K562 (cell line): ENCODE data around the gene PTPRC. TPM values are rescaled to one million over a fixed set of nuclear protein-coding genes. Genes with fewer than 3 reads are reported as not detected.

Experiments
- BACH1 ChIP-seq: fragments of 200-800 bp; sonication (Bioruptor generic); IDR thresholded peaks from 2 replicates; pipeline ENCODE4 v1.6.1; 2016; ENCODE audit warnings: missing genetic modification characterization, missing compliant biosample characterization
- C11orf30 ChIP-seq: fragments of 450-650 bp; IDR thresholded peaks from 2 replicates; pipeline ENCODE4 v1.6.1; 2016; ENCODE audit warnings: low read depth, mild to moderate bottlenecking
- CAMTA2 ChIP-seq: fragments of 250-450 bp; sonication (Bioruptor Pico); conservative IDR thresholded peaks from 2 replicates; pipeline ENCODE4 v1.5.1; 2022
- DNMT1 ChIP-seq: fragments of 450-650 bp; IDR thresholded peaks from 2 replicates; pipeline ENCODE4 v1.6.1; 2016; ENCODE audit warnings: antibody characterized with exemption, mild to moderate bottlenecking
- FUS ChIP-seq: fragments of 200-400 bp; formaldehyde crosslinking; optimal IDR thresholded peaks from 2 replicates; pipeline ENCODE3; 2017; ENCODE audit warnings: low read depth, low read length
- GATAD2A ChIP-seq: fragments of 450-650 bp; IDR thresholded peaks from 2 replicates; pipeline ENCODE4 v1.6.1; 2017
- MAFG ChIP-seq: fragments of 450-650 bp; conservative IDR thresholded peaks from 2 replicates; pipeline ENCODE4 v1.6.1; 2016; ENCODE audit warnings: missing genetic modification characterization, missing compliant biosample characterization
- MEF2A ChIP-seq: IDR thresholded peaks from 2 replicates; pipeline ENCODE4 v1.6.1; 2011; ENCODE audit warnings: low read depth, mild to moderate bottlenecking, low read length, moderate library complexity; ENCODE audit not compliant: control insufficient read depth
- MTA3 ChIP-seq: fragments of 450-650 bp; formaldehyde crosslinking; IDR thresholded peaks from 2 replicates; pipeline ENCODE4 v1.6.1; 2017; ENCODE audit warnings: mild to moderate bottlenecking, borderline replicate concordance
- NCOA1 ChIP-seq: fragments of 450-650 bp; IDR thresholded peaks from 2 replicates; pipeline ENCODE4 v1.6.1; 2016; ENCODE audit warnings: low read depth
- NFE2L1 ChIP-seq: fragments of 450-650 bp; IDR thresholded peaks from 2 replicates; pipeline ENCODE4 v1.6.1; 2016; ENCODE audit warnings: missing genetic modification characterization, low read depth, mild to moderate bottlenecking, missing compliant biosample characterization, moderate library complexity, borderline replicate concordance
- NR3C1 ChIP-seq: sonication (generic); formaldehyde crosslinking; IDR thresholded peaks from 2 replicates; pipeline ENCODE4 v1.8.1; 2022; ENCODE audit warnings: missing genetic modification reagents
- SRSF9 ChIP-seq: fragments of 200-400 bp; formaldehyde crosslinking; IDR thresholded peaks from 2 replicates; pipeline ENCODE4 v1.6.1; 2017; ENCODE audit warnings: low read depth, low read length, borderline replicate concordance
- TAF15 ChIP-seq: fragments of 200-400 bp; formaldehyde crosslinking; IDR thresholded peaks from 2 replicates; pipeline ENCODE4 v1.6.1; 2017; ENCODE audit warnings: mild to moderate bottlenecking, low read depth, low read length, moderate library complexity
- ZNF316 ChIP-seq: fragments of 450-650 bp; IDR thresholded peaks from 2 replicates; pipeline ENCODE4 v1.6.1; 2016
- ZNF431 ChIP-seq: sonication (generic); formaldehyde crosslinking; IDR thresholded peaks from 2 replicates; pipeline ENCODE4 v1.8.0; 2022; ENCODE audit warnings: mild to moderate bottlenecking, missing genetic modification reagents
- ZNF644 ChIP-seq: fragments of 200-800 bp; sonication (Bioruptor generic); IDR thresholded peaks from 2 replicates; pipeline ENCODE4 v1.6.1; 2016; ENCODE audit warnings: low read depth, missing genetic modification characterization, missing compliant biosample characterization
- polyA plus RNA-seq, 8 experiments: library from polyadenylated mRNA; depleted of rRNA in 4 of 8; stranded (reverse) in 5 of 8; unstranded in 3 of 8; fragments of >200 nt; fragmentation: Nextera tagmentation in 2 of 8; fragmentation: Illumina TruSeq in 1 of 8; extraction: Ambion mirVana in 2 of 8; extraction: Trizol in 1 of 8; gene quantifications; 2 replicates each; pipeline versions ENCODE4 v1.2.1 to v1.2.3, GENCODE V29; 2011 to 2014; ENCODE audit warnings: inconsistent platforms in 1 of 8, missing spikeins in 1 of 8
- total RNA-seq, 7 experiments: library from RNA; depleted of rRNA in 6 of 7; stranded (reverse); fragments of >200 nt in 6 of 7; fragmentation: Illumina TruSeq in 2 of 7; extraction: Trizol in 2 of 7; gene quantifications; 2 replicates each; pipeline versions ENCODE4 v1.2.1 to v1.2.3, GENCODE V29; 2011 to 2021; ENCODE audit warnings: low replicate concordance in 1 of 7
- TF ChIP-seq, protein P1 (sequence below): fragments of 450-650 bp; IDR thresholded peaks from 2 replicates; pipeline ENCODE4 v1.6.1; 2016; ENCODE audit warnings: mild to moderate bottlenecking
- TF ChIP-seq, protein P2 (sequence below), 2 experiments: fragments of 150-350 bp in 1 of 2; IDR thresholded peaks; 2 replicates each; pipeline ENCODE4 v1.6.1; 2012 to 2016; ENCODE audit warnings: low read depth in 2 of 2, low read length in 2 of 2, mild to moderate bottlenecking in 1 of 2, moderate library complexity in 1 of 2
- TF ChIP-seq, protein P3 (sequence below): fragments of 450-650 bp; IDR thresholded peaks from 2 replicates; pipeline ENCODE4 v1.7.1; 2018; ENCODE audit warnings: mild to moderate bottlenecking, low read depth; ENCODE audit not compliant: partially characterized antibody
- TF ChIP-seq, protein P4 (sequence below): fragments of 450-650 bp; conservative IDR thresholded peaks from 2 replicates; pipeline ENCODE4 v1.6.1; 2016; ENCODE audit warnings: missing genetic modification characterization, low read depth, mild to moderate bottlenecking, missing compliant biosample characterization, moderate library complexity

The PTPRC gene
- total and polyA plus RNA-seq, 9 of the 15 experiments (the other 6 are each of a cell fraction or from before 2014, with no cell fraction given), result 7.1 to 107 (median 62.9) TPM

DNA sequence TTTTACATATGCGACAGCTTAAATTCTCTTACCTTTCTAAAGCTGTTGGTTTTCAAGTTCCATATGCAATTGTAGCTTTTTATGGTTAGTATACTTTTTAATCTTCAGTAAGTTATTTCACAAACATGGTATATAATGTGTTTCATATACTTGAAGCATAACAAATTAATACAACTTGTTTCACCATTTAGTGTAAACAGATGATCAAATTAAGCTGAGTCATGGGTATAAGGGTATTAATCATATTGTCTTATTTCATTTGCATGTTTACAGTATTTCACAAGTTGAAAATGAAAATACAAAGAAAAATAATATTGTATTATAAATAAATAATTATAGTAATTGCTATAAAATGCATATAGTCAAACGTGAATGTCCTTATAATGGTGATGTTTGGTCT, 92.1 kb downstream of the PTPRC start (continued):
- TF ChIP-seq, protein P1, sequence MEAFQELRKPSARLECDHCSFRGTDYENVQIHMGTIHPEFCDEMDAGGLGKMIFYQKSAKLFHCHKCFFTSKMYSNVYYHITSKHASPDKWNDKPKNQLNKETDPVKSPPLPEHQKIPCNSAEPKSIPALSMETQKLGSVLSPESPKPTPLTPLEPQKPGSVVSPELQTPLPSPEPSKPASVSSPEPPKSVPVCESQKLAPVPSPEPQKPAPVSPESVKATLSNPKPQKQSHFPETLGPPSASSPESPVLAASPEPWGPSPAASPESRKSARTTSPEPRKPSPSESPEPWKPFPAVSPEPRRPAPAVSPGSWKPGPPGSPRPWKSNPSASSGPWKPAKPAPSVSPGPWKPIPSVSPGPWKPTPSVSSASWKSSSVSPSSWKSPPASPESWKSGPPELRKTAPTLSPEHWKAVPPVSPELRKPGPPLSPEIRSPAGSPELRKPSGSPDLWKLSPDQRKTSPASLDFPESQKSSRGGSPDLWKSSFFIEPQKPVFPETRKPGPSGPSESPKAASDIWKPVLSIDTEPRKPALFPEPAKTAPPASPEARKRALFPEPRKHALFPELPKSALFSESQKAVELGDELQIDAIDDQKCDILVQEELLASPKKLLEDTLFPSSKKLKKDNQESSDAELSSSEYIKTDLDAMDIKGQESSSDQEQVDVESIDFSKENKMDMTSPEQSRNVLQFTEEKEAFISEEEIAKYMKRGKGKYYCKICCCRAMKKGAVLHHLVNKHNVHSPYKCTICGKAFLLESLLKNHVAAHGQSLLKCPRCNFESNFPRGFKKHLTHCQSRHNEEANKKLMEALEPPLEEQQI, result no peak
- TF ChIP-seq, protein P2, sequence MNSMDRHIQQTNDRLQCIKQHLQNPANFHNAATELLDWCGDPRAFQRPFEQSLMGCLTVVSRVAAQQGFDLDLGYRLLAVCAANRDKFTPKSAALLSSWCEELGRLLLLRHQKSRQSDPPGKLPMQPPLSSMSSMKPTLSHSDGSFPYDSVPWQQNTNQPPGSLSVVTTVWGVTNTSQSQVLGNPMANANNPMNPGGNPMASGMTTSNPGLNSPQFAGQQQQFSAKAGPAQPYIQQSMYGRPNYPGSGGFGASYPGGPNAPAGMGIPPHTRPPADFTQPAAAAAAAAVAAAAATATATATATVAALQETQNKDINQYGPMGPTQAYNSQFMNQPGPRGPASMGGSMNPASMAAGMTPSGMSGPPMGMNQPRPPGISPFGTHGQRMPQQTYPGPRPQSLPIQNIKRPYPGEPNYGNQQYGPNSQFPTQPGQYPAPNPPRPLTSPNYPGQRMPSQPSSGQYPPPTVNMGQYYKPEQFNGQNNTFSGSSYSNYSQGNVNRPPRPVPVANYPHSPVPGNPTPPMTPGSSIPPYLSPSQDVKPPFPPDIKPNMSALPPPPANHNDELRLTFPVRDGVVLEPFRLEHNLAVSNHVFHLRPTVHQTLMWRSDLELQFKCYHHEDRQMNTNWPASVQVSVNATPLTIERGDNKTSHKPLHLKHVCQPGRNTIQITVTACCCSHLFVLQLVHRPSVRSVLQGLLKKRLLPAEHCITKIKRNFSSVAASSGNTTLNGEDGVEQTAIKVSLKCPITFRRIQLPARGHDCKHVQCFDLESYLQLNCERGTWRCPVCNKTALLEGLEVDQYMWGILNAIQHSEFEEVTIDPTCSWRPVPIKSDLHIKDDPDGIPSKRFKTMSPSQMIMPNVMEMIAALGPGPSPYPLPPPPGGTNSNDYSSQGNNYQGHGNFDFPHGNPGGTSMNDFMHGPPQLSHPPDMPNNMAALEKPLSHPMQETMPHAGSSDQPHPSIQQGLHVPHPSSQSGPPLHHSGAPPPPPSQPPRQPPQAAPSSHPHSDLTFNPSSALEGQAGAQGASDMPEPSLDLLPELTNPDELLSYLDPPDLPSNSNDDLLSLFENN (IDR thresholded peaks at IDR 0.05; ENCODE audit: low read depth in 2 of 2, low read length in 2 of 2), result no peak
- TF ChIP-seq ZNF316, result peak; percentile 74
- TF ChIP-seq MAFG (tag), result peak; percentile 47; the same call in 1 of the 2 replicates
- TF ChIP-seq NFE2L1 (tag), result 0 out of 2 replicates have a peak, but pooled peaks have one; percentile 19
- TF ChIP-seq CAMTA2 (CRISPR knock-in tag), result no peak
- TF ChIP-seq FUS, result no peak
- TF ChIP-seq, protein P3, sequence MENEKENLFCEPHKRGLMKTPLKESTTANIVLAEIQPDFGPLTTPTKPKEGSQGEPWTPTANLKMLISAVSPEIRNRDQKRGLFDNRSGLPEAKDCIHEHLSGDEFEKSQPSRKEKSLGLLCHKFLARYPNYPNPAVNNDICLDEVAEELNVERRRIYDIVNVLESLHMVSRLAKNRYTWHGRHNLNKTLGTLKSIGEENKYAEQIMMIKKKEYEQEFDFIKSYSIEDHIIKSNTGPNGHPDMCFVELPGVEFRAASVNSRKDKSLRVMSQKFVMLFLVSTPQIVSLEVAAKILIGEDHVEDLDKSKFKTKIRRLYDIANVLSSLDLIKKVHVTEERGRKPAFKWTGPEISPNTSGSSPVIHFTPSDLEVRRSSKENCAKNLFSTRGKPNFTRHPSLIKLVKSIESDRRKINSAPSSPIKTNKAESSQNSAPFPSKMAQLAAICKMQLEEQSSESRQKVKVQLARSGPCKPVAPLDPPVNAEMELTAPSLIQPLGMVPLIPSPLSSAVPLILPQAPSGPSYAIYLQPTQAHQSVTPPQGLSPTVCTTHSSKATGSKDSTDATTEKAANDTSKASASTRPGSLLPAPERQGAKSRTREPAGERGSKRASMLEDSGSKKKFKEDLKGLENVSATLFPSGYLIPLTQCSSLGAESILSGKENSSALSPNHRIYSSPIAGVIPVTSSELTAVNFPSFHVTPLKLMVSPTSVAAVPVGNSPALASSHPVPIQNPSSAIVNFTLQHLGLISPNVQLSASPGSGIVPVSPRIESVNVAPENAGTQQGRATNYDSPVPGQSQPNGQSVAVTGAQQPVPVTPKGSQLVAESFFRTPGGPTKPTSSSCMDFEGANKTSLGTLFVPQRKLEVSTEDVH, result no peak
- TF ChIP-seq, protein P4, sequence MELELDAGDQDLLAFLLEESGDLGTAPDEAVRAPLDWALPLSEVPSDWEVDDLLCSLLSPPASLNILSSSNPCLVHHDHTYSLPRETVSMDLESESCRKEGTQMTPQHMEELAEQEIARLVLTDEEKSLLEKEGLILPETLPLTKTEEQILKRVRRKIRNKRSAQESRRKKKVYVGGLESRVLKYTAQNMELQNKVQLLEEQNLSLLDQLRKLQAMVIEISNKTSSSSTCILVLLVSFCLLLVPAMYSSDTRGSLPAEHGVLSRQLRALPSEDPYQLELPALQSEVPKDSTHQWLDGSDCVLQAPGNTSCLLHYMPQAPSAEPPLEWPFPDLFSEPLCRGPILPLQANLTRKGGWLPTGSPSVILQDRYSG (tag), result no peak
- no peak for TF ChIP-seq MEF2A
- no peak for TF ChIP-seq ZNF644 (tag)
- TF ChIP-seq NCOA1, result no peak
- no peak for TF ChIP-seq MTA3
- no peak for TF ChIP-seq SRSF9
- TF ChIP-seq DNMT1, result no peak
- TF ChIP-seq GATAD2A, result no peak
- no peak for TF ChIP-seq ZNF431 (CRISPR knock-in tag)
- peak; percentile 37; the same call in 1 of the 2 replicates for TF ChIP-seq C11orf30
- TF ChIP-seq TAF15, result no peak
- TF ChIP-seq NR3C1 (CRISPR knock-in tag), result no peak
- no peak for TF ChIP-seq BACH1 (tag)
